Suprapubic skin (tissue), 4 donors: ENCODE data around the gene SLC5A9. TPM values are rescaled to one million over a fixed set of nuclear protein-coding genes. Genes with fewer than 3 reads are reported as not detected.
A peak's percentile ranks its signal among the peaks of the same experiment; 100 is the strongest.

Experiments
- DNase-seq, 2 donors: peaks; one replicate each; pipeline ENCODE4 v3.0.0-alpha.2; 2019; ENCODE audit warnings: low spot score in 2 of 2
- H3K27ac ChIP-seq: fragments of 200-600 bp; sonication (generic); one replicate; pipeline ENCODE4 v1.5.1; 2019
- H3K27me3 ChIP-seq: fragments of 200-600 bp; sonication (generic); one replicate; pipeline ENCODE4 v1.5.1; 2019
- H3K36me3 ChIP-seq: fragments of 200-600 bp; sonication (generic); one replicate; pipeline ENCODE4 v1.5.1; 2019
- H3K4me1 ChIP-seq: fragments of 200-600 bp; sonication (generic); one replicate; pipeline ENCODE4 v1.5.1; 2019
- H3K4me3 ChIP-seq: fragments of 200-600 bp; sonication (generic); one replicate; pipeline ENCODE4 v1.5.1; 2019; ENCODE audit warnings: mild to moderate bottlenecking
- H3K9me3 ChIP-seq: fragments of 200-600 bp; sonication (generic); one replicate; pipeline ENCODE4 v1.5.1; 2019
- CTCF ChIP-seq, 2 donors: fragments of 200-600 bp in 1 of 2; fragments of 450-650 bp in 1 of 2; sonication (generic) in 1 of 2; IDR thresholded peaks; one replicate each; pipeline ENCODE4 v1.5.1; 2016 to 2019; ENCODE audit warnings: antibody characterized with exemption in 2 of 2, mild to moderate bottlenecking in 1 of 2, moderate library complexity in 1 of 2
- EP300 ChIP-seq: sonication (generic); formaldehyde crosslinking; IDR thresholded peaks from one replicate; pipeline ENCODE4 v1.6.1; 2017; ENCODE audit warnings: antibody characterized with exemption
- POLR2A ChIP-seq, 2 donors: fragments of 450-650 bp; IDR thresholded peaks; one replicate each; pipeline ENCODE4 v1.6.1; 2017; ENCODE audit warnings: antibody characterized with exemption in 2 of 2, mild to moderate bottlenecking in 2 of 2, moderate library complexity in 2 of 2
- POLR2AphosphoS5 ChIP-seq, 3 donors: sonication (generic); formaldehyde crosslinking; IDR thresholded peaks; one replicate each; pipeline ENCODE4 v1.6.1; 2017; ENCODE audit warnings: antibody characterized with exemption in 3 of 3
- WGBS: methylation state at CpG from one replicate; pipeline ENCODE4 v1.1.5; 2018; 5-methylcytosine and 5-hydroxymethylcytosine counted together
- total RNA-seq, 4 donors: library from RNA; depleted of rRNA; stranded (reverse); fragments of >200 nt; gene quantifications; one replicate each; pipeline ENCODE4 v1.1.0, GENCODE V29; 2016

The SLC5A9 gene
- total RNA-seq, 4 donors from 2014 or later: 2.9 to 4.7 (median 3.3) TPM

- TF ChIP-seq EP300 (no peak), POLR2AphosphoS5 (IDR thresholded peaks at IDR 0.05) (peak in 1 of 3 donors; percentile 39)
- Histone ChIP-seq H3K27ac (peak overlapping the region; percentile 76), H3K4me1 (peaks cover 35% of the 10 kb centered on the region), H3K9me3 (no peaks in the 10 kb centered on the region), H3K4me3 (no peak overlapping the region), H3K27me3 (no peaks in the 10 kb centered on the region), H3K36me3 (no peaks in the 10 kb centered on the region)
- DNase-seq: no peak
- 30% methylated on average over 4 of the region's 4 CpGs for WGBS
Observed at GRCh38 chr1:48214820-48215219, 7.7 kb upstream of the SLC5A9 start.

- Histone ChIP-seq H3K27ac (peak overlapping the region; percentile 76), H3K27me3 (no peaks in the 10 kb centered on the region), H3K4me1 (peaks cover 35% of the 10 kb centered on the region), H3K36me3 (no peaks in the 10 kb centered on the region), H3K4me3 (no peak overlapping the region), H3K9me3 (no peaks in the 10 kb centered on the region)
- DNase-seq: no peak
- no peak for TF ChIP-seq POLR2AphosphoS5 (IDR thresholded peaks at IDR 0.05)
- no peak for TF ChIP-seq CTCF (IDR thresholded peaks at IDR 0.05)
- no peak for TF ChIP-seq EP300
- TF ChIP-seq POLR2A (IDR thresholded peaks at IDR 0.05): no peak
- 28% methylated on average over 1 of the region's 1 CpG for WGBS
Observed at GRCh38 chr1:48215222-48215621, 7.3 kb upstream of the SLC5A9 start.

- no peak for TF ChIP-seq POLR2A (IDR thresholded peaks at IDR 0.05)
- TF ChIP-seq CTCF (IDR thresholded peaks at IDR 0.05): no peak
- TF ChIP-seq EP300: no peak
- TF ChIP-seq POLR2AphosphoS5 (IDR thresholded peaks at IDR 0.05): no peak
- Histone ChIP-seq H3K4me1 (peaks cover 35% of the 10 kb centered on the region), H3K9me3 (no peaks in the 10 kb centered on the region), H3K36me3 (no peaks in the 10 kb centered on the region), H3K4me3 (no peak overlapping the region), H3K27me3 (no peaks in the 10 kb centered on the region), H3K27ac (peak overlapping the region; percentile 76)
- no peak for DNase-seq
- 79% methylated on average over 2 of the region's 2 CpGs for WGBS
Observed at GRCh38 chr1:48215889-48216288, 6.6 kb upstream of the SLC5A9 start.

- H3K27me3 ChIP-seq: no peaks in the 10 kb centered on the region
- H3K4me1 ChIP-seq: peaks cover 32% of the 10 kb centered on the region
- H3K27ac ChIP-seq: peak overlapping the region; percentile 76
- 80% methylated on average over 2 of the region's 2 CpGs for WGBS
- H3K36me3 ChIP-seq: no peaks in the 10 kb centered on the region
- no peak for DNase-seq
- H3K9me3 ChIP-seq: no peaks in the 10 kb centered on the region
- no peak overlapping the region for H3K4me3 ChIP-seq
- TF ChIP-seq EP300 (no peak), POLR2A (IDR thresholded peaks at IDR 0.05) (no peak), CTCF (IDR thresholded peaks at IDR 0.05) (no peak), POLR2AphosphoS5 (IDR thresholded peaks at IDR 0.05) (no peak)
Observed at GRCh38 chr1:48216313-48216712, 6.2 kb upstream of the SLC5A9 start.

GRCh38 chr1:48216941-48217340 is 5.6 kb upstream of the SLC5A9 start:
- TF ChIP-seq CTCF (IDR thresholded peaks at IDR 0.05) (no peak), POLR2A (IDR thresholded peaks at IDR 0.05) (no peak), POLR2AphosphoS5 (IDR thresholded peaks at IDR 0.05) (no peak), EP300 (no peak)
- Histone ChIP-seq H3K9me3 (no peaks in the 10 kb centered on the region), H3K27ac (no peak overlapping the region), H3K27me3 (no peaks in the 10 kb centered on the region), H3K4me1 (peaks cover 32% of the 10 kb centered on the region), H3K36me3 (no peaks in the 10 kb centered on the region), H3K4me3 (no peak overlapping the region)
- 74% methylated on average over 3 of the region's 3 CpGs for WGBS
- DNase-seq: no peak

GRCh38 chr1:48217856-48218255 is 4.7 kb upstream of the SLC5A9 start:
- H3K27me3 ChIP-seq: no peaks in the 10 kb centered on the region
- H3K9me3 ChIP-seq: no peaks in the 10 kb centered on the region
- no peak for TF ChIP-seq CTCF (IDR thresholded peaks at IDR 0.05)
- peaks cover 32% of the 10 kb centered on the region for H3K4me1 ChIP-seq
- WGBS: 71% methylated on average over 1 of the region's 1 CpG
- DNase-seq: no peak
- no peak overlapping the region for H3K4me3 ChIP-seq
- H3K36me3 ChIP-seq: no peaks in the 10 kb centered on the region
- no peak overlapping the region for H3K27ac ChIP-seq
